ENCODE data around the gene CEND1. TPM values are rescaled to one million over a fixed set of nuclear protein-coding genes. Genes with fewer than 3 reads are reported as not detected.

The CEND1 gene
- total and polyA plus RNA-seq, 2 of the 13 experiments (the other 11 are each of a cell fraction or from before 2014, with no cell fraction given) = not detected

DNA sequence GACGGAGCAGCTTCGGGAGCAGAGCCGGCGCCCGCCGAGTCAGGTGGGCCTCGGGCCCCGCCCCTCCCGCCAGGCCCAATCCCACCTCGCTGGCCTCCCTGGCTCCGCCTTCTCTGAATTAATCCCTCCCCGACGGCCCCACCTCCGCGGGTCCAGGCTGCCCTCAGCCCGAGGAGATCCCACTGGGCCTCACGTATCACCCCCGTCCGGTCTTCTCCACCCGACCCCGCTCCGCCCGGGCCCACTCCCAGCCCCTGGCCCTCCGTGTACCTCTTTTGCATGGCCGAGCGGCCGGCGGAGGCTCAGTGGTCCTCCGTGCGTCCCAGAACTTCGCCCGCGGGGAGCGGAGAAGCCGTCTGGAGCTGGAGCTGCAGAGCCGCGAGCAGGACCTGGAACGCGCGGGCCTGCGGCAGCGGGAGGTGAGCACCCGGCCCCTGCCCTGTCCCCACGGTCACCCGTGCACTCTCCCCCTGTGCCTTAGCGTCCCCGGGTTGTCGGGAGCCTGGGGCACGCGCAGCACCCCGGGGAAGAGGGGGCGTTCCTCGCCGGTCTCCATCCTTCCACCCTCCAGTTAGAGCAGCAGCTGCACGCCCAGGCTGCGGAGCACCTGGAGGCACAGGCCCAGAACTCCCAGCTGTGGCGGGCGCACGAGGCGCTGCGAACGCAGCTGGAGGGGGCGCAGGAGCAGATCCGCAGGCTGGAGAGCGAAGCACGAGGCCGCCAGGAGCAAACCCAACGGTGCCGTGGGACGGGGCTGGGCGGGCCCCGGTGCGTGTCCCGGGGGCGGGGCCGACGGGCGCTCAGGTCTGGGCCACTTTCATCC lies 40.6 kb upstream of the CEND1 start (continued):
- TF ChIP-seq, protein P1, sequence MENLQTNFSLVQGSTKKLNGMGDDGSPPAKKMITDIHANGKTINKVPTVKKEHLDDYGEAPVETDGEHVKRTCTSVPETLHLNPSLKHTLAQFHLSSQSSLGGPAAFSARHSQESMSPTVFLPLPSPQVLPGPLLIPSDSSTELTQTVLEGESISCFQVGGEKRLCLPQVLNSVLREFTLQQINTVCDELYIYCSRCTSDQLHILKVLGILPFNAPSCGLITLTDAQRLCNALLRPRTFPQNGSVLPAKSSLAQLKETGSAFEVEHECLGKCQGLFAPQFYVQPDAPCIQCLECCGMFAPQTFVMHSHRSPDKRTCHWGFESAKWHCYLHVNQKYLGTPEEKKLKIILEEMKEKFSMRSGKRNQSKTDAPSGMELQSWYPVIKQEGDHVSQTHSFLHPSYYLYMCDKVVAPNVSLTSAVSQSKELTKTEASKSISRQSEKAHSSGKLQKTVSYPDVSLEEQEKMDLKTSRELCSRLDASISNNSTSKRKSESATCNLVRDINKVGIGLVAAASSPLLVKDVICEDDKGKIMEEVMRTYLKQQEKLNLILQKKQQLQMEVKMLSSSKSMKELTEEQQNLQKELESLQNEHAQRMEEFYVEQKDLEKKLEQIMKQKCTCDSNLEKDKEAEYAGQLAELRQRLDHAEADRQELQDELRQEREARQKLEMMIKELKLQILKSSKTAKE (CRISPR knock-in tag; IDR thresholded peaks at IDR 0.05; ENCODE audit: borderline replicate concordance) = peak; percentile 43; the same call in 1 of the 2 replicates
- TF ChIP-seq, protein P2, sequence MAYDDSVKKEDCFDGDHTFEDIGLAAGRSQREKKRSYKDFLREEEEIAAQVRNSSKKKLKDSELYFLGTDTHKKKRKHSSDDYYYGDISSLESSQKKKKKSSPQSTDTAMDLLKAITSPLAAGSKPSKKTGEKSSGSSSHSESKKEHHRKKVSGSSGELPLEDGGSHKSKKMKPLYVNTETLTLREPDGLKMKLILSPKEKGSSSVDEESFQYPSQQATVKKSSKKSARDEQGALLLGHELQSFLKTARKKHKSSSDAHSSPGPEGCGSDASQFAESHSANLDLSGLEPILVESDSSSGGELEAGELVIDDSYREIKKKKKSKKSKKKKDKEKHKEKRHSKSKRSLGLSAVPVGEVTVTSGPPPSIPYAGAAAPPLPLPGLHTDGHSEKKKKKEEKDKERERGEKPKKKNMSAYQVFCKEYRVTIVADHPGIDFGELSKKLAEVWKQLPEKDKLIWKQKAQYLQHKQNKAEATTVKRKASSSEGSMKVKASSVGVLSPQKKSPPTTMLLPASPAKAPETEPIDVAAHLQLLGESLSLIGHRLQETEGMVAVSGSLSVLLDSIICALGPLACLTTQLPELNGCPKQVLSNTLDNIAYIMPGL (CRISPR knock-in tag; IDR thresholded peaks at IDR 0.05; ENCODE audit: borderline replicate concordance in 1 of 2, low read depth in 1 of 2) = peak in 1 of 2 experiments; percentile 11; a peak in 1 of 4 replicates
- TF ChIP-seq, protein P3, sequence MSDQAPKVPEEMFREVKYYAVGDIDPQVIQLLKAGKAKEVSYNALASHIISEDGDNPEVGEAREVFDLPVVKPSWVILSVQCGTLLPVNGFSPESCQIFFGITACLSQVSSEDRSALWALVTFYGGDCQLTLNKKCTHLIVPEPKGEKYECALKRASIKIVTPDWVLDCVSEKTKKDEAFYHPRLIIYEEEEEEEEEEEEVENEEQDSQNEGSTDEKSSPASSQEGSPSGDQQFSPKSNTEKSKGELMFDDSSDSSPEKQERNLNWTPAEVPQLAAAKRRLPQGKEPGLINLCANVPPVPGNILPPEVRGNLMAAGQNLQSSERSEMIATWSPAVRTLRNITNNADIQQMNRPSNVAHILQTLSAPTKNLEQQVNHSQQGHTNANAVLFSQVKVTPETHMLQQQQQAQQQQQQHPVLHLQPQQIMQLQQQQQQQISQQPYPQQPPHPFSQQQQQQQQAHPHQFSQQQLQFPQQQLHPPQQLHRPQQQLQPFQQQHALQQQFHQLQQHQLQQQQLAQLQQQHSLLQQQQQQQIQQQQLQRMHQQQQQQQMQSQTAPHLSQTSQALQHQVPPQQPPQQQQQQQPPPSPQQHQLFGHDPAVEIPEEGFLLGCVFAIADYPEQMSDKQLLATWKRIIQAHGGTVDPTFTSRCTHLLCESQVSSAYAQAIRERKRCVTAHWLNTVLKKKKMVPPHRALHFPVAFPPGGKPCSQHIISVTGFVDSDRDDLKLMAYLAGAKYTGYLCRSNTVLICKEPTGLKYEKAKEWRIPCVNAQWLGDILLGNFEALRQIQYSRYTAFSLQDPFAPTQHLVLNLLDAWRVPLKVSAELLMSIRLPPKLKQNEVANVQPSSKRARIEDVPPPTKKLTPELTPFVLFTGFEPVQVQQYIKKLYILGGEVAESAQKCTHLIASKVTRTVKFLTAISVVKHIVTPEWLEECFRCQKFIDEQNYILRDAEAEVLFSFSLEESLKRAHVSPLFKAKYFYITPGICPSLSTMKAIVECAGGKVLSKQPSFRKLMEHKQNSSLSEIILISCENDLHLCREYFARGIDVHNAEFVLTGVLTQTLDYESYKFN (CRISPR knock-in tag; conservative IDR thresholded peaks at IDR 0.05) = no peak
- TF ChIP-seq MAFF (IDR thresholded peaks at IDR 0.05; ENCODE audit: low read depth, low read length) (no peak), NFYC (CRISPR knock-in tag; IDR thresholded peaks at IDR 0.05) (no peak; the same call in 1 of the 2 replicates), ZNF136 (CRISPR knock-in tag; IDR thresholded peaks at IDR 0.05; ENCODE audit: low read depth) (no peak), AGO1 (IDR thresholded peaks at IDR 0.05; ENCODE audit: low read depth, low read length, poor library complexity, severe bottlenecking) (peak; percentile 65), ETV6 (CRISPR knock-in tag; conservative IDR thresholded peaks at IDR 0.05) (no peak), ZC3H4 (CRISPR knock-in tag; IDR thresholded peaks at IDR 0.05; ENCODE audit: borderline replicate concordance) (no peak), NCOA5 (CRISPR knock-in tag; IDR thresholded peaks at IDR 0.05) (no peak), ZNF496 (CRISPR knock-in tag; IDR thresholded peaks at IDR 0.05; ENCODE audit: insufficient replicate concordance) (no peak), GABPB1 (CRISPR knock-in tag; IDR thresholded peaks at IDR 0.05) (peak; percentile 37; the same call in 1 of the 2 replicates), RELA (CRISPR knock-in tag; IDR thresholded peaks at IDR 0.05) (no peak), ATF1 (CRISPR knock-in tag; IDR thresholded peaks at IDR 0.05) (no peak), HMG20B (CRISPR knock-in tag; conservative IDR thresholded peaks at IDR 0.05) (no peak), PAF1 (CRISPR knock-in tag; IDR thresholded peaks at IDR 0.05) (no peak), ZNF558 (CRISPR knock-in tag; IDR thresholded peaks at IDR 0.05; ENCODE audit: borderline replicate concordance) (peak; percentile 28; the same call in 1 of the 2 replicates), ZNF121 (CRISPR knock-in tag; IDR thresholded peaks at IDR 0.05) (no peak)
- TF ChIP-seq, protein P4, sequence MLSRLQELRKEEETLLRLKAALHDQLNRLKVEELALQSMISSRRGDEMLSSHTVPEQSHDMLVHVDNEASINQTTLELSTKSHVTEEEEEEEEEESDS (CRISPR knock-in tag; IDR thresholded peaks at IDR 0.05; ENCODE audit: borderline replicate concordance) = no peak
- TF ChIP-seq, protein P5, sequence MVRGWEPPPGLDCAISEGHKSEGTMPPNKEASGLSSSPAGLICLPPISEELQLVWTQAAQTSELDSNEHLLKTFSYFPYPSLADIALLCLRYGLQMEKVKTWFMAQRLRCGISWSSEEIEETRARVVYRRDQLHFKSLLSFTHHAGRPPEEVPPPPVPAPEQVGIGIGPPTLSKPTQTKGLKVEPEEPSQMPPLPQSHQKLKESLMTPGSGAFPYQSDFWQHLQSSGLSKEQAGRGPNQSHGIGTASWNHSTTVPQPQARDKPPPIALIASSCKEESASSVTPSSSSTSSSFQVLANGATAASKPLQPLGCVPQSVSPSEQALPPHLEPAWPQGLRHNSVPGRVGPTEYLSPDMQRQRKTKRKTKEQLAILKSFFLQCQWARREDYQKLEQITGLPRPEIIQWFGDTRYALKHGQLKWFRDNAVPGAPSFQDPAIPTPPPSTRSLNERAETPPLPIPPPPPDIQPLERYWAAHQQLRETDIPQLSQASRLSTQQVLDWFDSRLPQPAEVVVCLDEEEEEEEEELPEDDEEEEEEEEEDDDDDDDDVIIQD (CRISPR knock-in tag; IDR thresholded peaks at IDR 0.05; ENCODE audit: low read depth) = no peak

Data from HepG2 (cell line).